ENCODE data around the gene SASH1.

SASH1 gene

GRCh38 chr6:148509800-148510581, 167.4 kb downstream of the SASH1 start:
- no peak for TF ChIP-seq SUZ12 (IDR thresholded peaks at IDR 0.05)
- TF ChIP-seq L3MBTL2 (conservative IDR thresholded peaks at IDR 0.05), result no peak
- TF ChIP-seq FOXM1 (IDR thresholded peaks at IDR 0.05; ENCODE audit: borderline replicate concordance), result no peak
- TF ChIP-seq SP1 (IDR thresholded peaks at IDR 0.05), result no peak
- no peak for TF ChIP-seq FOXA1 (IDR thresholded peaks at IDR 0.05)
- CTCF ChIA-PET, result no interaction called here
- DNase-seq (ENCODE audit: extremely low spot score), result no peak
- POLR2A ChIA-PET, result no interaction called here

GRCh38 chr6:148513145-148514071, 170.8 kb downstream of the SASH1 start:
- TF ChIP-seq LEF1 (IDR thresholded peaks at IDR 0.05; ENCODE audit: borderline replicate concordance) (no peak), SUZ12 (IDR thresholded peaks at IDR 0.05) (no peak), TARDBP (IDR thresholded peaks at IDR 0.05) (no peak)
- POLR2A ChIA-PET, result no interaction called here
- CTCF ChIA-PET, result no interaction called here
- no peak for DNase-seq (ENCODE audit: extremely low spot score)

GRCh38 chr6:148514091-148514845, 171.6 kb downstream of the SASH1 start:
- no peak for DNase-seq (ENCODE audit: extremely low spot score)
- TF ChIP-seq FOXM1 (IDR thresholded peaks at IDR 0.05; ENCODE audit: borderline replicate concordance) (no peak), SUZ12 (IDR thresholded peaks at IDR 0.05) (no peak), L3MBTL2 (conservative IDR thresholded peaks at IDR 0.05) (no peak), FOXA1 (IDR thresholded peaks at IDR 0.05) (no peak), ARNT (IDR thresholded peaks at IDR 0.05) (no peak), FOXK2 (IDR thresholded peaks at IDR 0.05) (no peak), SP1 (IDR thresholded peaks at IDR 0.05) (no peak), BHLHE40 (IDR thresholded peaks at IDR 0.05; ENCODE audit: borderline replicate concordance) (no peak), CTBP1 (IDR thresholded peaks at IDR 0.05; ENCODE audit: borderline replicate concordance) (no peak), HDGF (IDR thresholded peaks at IDR 0.05; ENCODE audit: borderline replicate concordance) (no peak), NFRKB (IDR thresholded peaks at IDR 0.05) (no peak), ZNF384 (IDR thresholded peaks at IDR 0.05) (no peak), PKNOX1 (IDR thresholded peaks at IDR 0.05) (no peak)
- ChIA-PET POLR2A (no interaction called here), CTCF (interaction anchor here (0.5 to 0.6 kb wide), 2 partner anchors 12 to 517 kb away, joined by 3 to 5 read pairs; no protein-coding TSS in a partner anchor)

- POLR2A ChIA-PET, result no interaction called here
- DNase-seq (ENCODE audit: extremely low spot score), result no peak
- TF ChIP-seq FOXM1 (IDR thresholded peaks at IDR 0.05; ENCODE audit: borderline replicate concordance), result no peak
- TF ChIP-seq FOXA1 (IDR thresholded peaks at IDR 0.05), result no peak
- no peak for TF ChIP-seq PKNOX1 (IDR thresholded peaks at IDR 0.05)
- no peak for TF ChIP-seq ZNF384 (IDR thresholded peaks at IDR 0.05)
- no peak for TF ChIP-seq LEF1 (IDR thresholded peaks at IDR 0.05; ENCODE audit: borderline replicate concordance)
- TF ChIP-seq TARDBP (IDR thresholded peaks at IDR 0.05), result no peak
- no peak for TF ChIP-seq SP1 (IDR thresholded peaks at IDR 0.05)
- TF ChIP-seq ELF4 (IDR thresholded peaks at IDR 0.05), result no peak
- no peak for TF ChIP-seq BHLHE40 (IDR thresholded peaks at IDR 0.05; ENCODE audit: borderline replicate concordance)
- TF ChIP-seq FOXK2 (IDR thresholded peaks at IDR 0.05), result no peak
- no peak for TF ChIP-seq ARNT (IDR thresholded peaks at IDR 0.05)
- no peak for TF ChIP-seq NFRKB (IDR thresholded peaks at IDR 0.05)
- no peak for TF ChIP-seq L3MBTL2 (conservative IDR thresholded peaks at IDR 0.05)
- CTCF ChIA-PET, result interaction anchor here (0.5 kb wide), 1 partner anchor 432 kb away, joined by 3 read pairs; no protein-coding TSS in a partner anchor
Measured at GRCh38 chr6:148516217-148516616, 173.6 kb downstream of the SASH1 start.

- ChIA-PET CTCF (no interaction called here), POLR2A (no interaction called here)
- TF ChIP-seq ARNT (IDR thresholded peaks at IDR 0.05) (no peak), ELF4 (IDR thresholded peaks at IDR 0.05) (no peak)
- no peak for DNase-seq (ENCODE audit: extremely low spot score)
Measured at GRCh38 chr6:148516617-148517016, 174.0 kb downstream of the SASH1 start.

- no peak for TF ChIP-seq ZNF384 (IDR thresholded peaks at IDR 0.05)
- no peak for TF ChIP-seq ELF4 (IDR thresholded peaks at IDR 0.05)
- TF ChIP-seq NFRKB (IDR thresholded peaks at IDR 0.05), result no peak
- no peak for TF ChIP-seq ARNT (IDR thresholded peaks at IDR 0.05)
- TF ChIP-seq BHLHE40 (IDR thresholded peaks at IDR 0.05; ENCODE audit: borderline replicate concordance), result no peak
- TF ChIP-seq PKNOX1 (IDR thresholded peaks at IDR 0.05), result no peak
- no peak for TF ChIP-seq TARDBP (IDR thresholded peaks at IDR 0.05)
- no peak for TF ChIP-seq CTBP1 (IDR thresholded peaks at IDR 0.05; ENCODE audit: borderline replicate concordance)
- TF ChIP-seq SUZ12 (IDR thresholded peaks at IDR 0.05), result no peak
- TF ChIP-seq FOXA1 (IDR thresholded peaks at IDR 0.05), result no peak
- no peak for TF ChIP-seq FOXM1 (IDR thresholded peaks at IDR 0.05; ENCODE audit: borderline replicate concordance)
- no peak for TF ChIP-seq HDGF (IDR thresholded peaks at IDR 0.05; ENCODE audit: borderline replicate concordance)
- no peak for TF ChIP-seq FOXK2 (IDR thresholded peaks at IDR 0.05)
- TF ChIP-seq SP1 (IDR thresholded peaks at IDR 0.05), result no peak
- TF ChIP-seq LEF1 (IDR thresholded peaks at IDR 0.05; ENCODE audit: borderline replicate concordance), result no peak
- DNase-seq (ENCODE audit: extremely low spot score), result no peak
- CTCF ChIA-PET, result no interaction called here
- POLR2A ChIA-PET, result no interaction called here
Measured at GRCh38 chr6:148517470-148517869, 174.8 kb downstream of the SASH1 start.
